ENCODE results near the gene TASP1.
"Not testable (repeated sequence)": the region's sequence is repeated elsewhere in the genome, so short reads cannot be mapped to it uniquely, and the experiment has no call there.

The TASP1 gene

GRCh38 chr20:13638496-13639149, at the start of gene TASP1:
TASP1 (minus strand) TSS chr20:13638932; CDS start chr20:13630078, 8,854 bp downstream.
- peak; percentile 89 for DNase-seq (ENCODE audit: low read depth)

DNA sequence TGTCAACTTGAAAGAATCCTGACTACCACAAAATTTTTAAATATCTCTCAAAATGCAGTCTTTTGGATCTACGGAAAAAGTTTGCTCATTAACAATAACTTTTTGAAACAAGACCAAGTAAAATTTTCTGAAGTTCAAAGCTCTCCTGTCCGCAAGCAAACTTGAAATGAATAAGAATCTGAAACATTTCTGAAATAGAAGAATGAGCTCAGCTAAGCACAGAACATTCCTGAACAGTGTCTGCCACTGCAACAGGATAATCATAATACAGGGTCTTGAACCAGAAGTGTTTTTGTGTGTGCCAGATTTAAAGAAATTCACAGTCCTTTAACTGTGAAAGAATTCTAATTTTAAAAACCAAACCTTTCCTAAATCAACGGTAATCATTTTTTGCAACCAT, 49.1 kb upstream of the TASP1 start:
- no peak for DNase-seq (ENCODE audit: low read depth)

DNA sequence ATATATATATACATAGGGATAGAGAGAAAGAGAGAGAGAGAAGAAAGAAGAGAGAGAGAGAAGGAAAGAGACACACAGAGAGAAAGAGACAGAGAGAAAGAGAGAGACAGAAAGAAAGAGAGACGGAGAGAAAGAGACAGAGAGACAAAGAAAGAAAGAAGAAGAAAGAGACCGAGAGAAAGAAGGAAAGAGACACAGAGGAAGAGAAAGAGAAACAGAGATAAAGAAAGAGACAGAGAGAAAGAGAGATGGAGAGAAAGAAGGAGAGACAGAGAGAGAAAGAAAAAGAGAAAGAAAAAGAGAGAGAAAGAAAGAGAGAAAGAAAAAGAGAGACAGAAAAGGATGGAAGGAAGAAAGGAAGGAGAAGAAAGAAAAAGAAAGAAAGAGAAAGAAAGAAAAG, 46.9 kb upstream of the TASP1 start:
- no peak for DNase-seq (ENCODE audit: low read depth)

DNA sequence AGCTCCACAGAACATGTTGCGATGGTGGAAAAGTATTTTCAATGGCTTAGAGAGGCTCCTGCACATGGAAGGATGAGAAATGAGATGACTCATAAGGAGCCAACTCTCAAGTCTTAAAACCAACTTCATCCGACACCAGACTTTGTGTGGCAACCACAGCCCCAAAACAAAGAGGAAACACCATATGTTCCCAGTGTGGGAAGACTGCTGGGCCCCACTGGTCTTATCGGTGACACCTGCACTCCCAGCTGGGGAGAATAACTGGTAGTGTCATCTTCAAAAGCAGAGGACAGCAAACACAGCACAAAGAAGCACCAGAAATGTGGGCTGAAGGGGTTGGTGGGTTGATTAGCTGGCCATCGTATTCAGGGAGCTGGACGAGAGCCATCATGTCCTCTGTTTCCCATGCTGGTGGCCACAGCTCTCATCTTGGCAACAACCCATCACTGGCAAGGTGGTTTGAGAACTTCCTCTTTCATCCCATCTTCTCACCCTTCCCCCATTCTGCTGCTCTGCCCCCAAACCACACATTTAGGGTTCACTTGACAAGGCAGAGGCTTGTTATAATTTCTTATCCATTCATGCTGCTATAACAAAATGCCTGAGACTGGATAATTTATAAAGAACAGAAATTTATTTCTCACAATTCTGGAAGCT, 46.0 kb upstream of the TASP1 start:
- no peak for DNase-seq (ENCODE audit: low read depth)

DNA sequence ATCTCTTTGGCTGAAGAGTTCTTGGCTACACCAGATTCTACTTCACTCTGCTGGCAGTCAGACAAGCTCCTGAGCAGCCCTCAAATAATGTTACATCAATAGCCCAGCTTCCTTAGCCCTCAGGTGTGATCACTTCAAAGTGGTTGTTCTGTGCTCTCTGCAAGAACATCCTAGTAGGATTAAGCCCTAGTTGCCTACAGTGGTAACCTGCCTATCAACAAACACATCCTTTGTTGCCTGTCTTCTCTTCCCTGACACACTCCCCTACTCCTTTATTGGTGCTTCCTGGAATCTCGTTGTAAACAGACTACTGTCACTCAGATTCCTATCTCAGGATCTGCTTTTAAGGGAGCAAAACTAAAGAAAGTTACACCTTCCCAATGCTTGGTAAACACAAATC, 45.1 kb upstream of the TASP1 start:
- no peak for DNase-seq (ENCODE audit: low read depth)

GRCh38 chr20:13681248-13682125, 42.8 kb upstream of the TASP1 start:
- DNase-seq (ENCODE audit: low read depth), result no peak

GRCh38 chr20:13678944-13679343, 40.2 kb upstream of the TASP1 start:
- DNase-seq (ENCODE audit: low read depth), result no peak

DNA sequence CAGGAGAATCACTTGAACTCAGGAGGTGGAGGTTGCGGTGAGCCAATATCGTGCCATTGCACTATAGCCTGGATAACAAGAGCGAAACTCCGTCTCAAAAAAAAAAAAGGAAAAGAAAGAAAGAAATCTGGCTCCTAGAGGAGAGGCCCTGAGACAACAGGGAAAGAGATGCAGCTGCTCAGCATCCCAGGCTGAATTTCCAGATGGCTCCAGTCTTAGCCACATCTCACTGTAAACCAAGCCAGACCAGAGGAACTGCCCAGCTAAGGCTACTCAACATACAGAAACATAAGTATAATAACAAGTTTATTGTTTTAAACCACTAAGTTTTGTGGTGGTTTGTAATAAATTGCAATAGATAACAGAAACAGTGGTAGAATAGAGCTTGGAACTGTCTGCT, 38.5 kb upstream of the TASP1 start:
- no peak for DNase-seq (ENCODE audit: low read depth)

- DNase-seq (ENCODE audit: low read depth), result no peak
Observed at GRCh38 chr20:13676682-13677081, 38.0 kb upstream of the TASP1 start.

GRCh38 chr20:13672690-13673089, 34.0 kb upstream of the TASP1 start:
- DNase-seq (ENCODE audit: low read depth), result no peak

DNA sequence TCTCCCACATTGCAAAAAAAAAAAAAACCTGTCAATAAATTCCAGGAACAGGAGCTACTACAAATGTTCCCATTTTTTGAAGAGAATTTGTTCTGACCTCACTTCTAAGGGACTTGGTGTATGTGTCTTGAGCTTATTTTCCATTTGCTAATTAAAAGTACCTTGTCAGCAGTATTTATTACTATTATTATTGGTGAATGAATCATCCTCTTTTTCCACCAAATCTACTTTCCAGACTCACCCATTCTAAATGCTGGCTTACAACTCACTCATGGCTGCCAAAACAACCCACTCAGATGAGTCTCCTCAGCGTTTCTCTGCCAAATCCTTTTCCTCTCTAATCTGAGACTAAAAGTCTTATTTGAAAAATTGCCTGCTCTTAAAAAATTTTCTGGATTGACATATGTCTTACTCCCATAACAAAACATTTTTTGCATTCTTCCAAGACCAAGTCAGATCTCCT, 33.2 kb upstream of the TASP1 start:
- no peak for DNase-seq (ENCODE audit: low read depth)

- DNase-seq (ENCODE audit: low read depth), result no peak
Observed at GRCh38 chr20:13671512-13671911, 32.8 kb upstream of the TASP1 start.

- no peak for DNase-seq (ENCODE audit: low read depth)
Observed at GRCh38 chr20:13670160-13670559, 31.4 kb upstream of the TASP1 start.

DNA sequence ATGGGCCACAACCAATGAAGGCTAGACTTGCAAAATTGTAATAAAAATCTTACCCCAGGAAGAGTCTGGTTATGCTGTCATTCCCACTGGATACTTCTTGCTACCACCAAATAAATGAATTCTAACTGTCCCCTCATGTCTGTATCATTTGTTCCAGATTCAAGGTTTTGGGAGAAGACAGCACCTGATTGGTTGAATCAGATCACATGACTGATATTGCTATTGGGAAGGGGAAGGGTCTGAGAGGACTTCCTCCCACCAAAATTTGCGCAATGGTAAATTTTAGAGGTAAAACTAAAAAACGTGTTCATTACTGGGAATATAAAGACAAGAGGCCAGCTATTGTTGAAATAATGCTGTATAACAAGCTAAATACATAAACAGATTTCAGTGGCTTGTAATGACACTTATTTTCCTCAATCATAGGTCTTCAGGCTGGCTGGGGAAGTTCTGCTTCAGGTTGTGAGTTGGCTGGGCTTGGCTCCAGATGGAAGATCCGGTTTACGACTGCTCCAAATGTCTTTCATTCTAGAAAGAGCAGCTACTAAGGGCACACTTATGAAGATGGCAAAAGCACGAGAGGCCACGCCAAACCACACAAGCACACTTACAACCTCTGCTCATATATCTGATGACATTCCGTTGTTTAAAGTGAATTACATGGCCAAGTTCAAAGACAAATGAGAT, 27.1 kb upstream of the TASP1 start:
- DNase-seq (ENCODE audit: low read depth), result no peak

DNA sequence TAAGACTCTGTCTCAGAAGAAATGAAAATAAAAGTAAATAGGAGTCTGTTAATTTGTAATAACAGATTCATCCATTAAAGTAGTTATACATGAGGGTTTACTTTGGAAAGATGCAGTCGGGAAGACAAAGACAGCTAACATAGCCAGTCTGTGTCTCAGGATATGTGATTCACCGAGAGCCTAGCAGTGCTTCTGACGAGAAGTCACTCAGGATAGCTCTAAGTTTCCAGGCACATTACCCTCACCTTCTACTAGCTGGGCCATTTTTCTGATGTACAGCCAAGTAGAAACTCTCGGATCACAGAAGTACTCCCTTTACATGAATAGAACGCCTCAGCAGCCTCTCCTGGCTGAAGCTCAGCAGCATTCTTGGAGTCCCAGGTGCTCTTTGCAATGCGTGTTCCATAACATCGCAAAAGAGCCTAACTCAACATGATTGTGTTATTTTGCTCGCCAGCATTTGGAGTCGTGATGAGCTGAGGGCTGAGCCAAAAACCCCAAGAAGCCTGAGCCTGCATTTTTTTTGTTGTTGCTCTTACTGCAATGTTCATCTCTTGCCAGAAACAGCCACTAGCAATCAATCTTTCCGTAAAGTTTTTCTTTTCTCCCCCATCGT, 22.4 kb upstream of the TASP1 start:
- DNase-seq (ENCODE audit: low read depth), result no peak

DNA sequence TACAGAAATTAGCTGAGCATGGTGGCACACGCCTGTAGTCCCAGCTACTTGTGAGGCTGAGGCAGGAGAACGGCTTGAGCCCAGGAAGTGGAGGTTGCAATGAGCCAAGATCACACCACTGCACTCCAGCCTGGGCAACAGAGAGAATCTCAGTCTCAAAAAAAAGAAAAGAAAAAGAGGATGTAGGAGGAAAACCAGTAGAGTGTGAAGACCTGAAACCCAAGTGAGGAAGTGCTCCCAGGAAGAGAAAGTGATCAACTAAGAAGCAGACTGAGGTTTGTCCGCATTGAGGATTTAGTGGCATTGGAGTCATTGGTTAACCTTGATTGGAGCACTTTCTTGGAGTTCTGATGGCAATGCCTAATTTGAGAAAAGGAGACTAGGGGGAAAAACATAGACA, 20.6 kb upstream of the TASP1 start:
- no peak for DNase-seq (ENCODE audit: low read depth)

DNA sequence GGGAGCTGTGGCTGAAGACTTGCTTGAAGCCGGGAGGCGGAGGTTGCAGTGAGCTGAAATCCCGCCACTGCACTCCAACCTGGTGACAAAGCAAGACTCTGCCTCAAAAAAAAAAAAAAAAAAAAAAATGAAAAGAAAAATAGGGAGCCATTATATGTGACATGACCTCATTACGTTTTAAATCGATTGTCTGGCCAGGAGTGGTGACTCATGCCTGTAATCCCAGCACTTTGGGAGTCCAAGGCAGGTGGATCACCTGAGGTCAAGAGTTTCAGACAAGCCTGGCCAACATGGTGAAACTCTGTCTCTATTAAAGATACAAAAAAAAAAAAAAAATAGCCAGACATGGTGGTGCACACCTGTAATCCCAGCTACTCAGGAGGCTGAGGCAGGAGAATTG, 19.3 kb upstream of the TASP1 start:
- not testable (repeated sequence) for DNase-seq (ENCODE audit: low read depth)

- DNase-seq (ENCODE audit: low read depth), result no peak
Observed at GRCh38 chr20:13656721-13657368, 18.1 kb upstream of the TASP1 start.

GRCh38 chr20:13654463-13655023, 15.8 kb upstream of the TASP1 start:
- DNase-seq (ENCODE audit: low read depth), result no peak

DNA sequence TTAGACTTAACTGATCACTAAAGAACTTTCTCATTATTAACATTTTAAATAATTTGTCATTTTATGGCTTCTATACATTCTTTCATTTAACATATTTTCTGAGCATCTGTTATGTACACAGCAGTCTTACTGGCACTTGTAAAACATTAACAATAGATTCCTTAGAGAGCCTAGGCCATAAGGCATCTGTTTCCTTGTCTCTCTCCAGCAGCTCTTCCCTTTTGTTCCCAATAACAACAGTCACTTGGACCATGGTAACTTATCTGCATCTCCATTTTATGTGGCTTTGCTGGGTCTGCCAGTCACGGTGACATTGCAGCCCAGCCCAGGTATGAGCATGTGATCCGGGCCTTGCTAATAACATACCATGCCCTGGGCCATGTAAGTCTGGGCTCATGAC, 11.7 kb upstream of the TASP1 start:
- DNase-seq (ENCODE audit: low read depth), result no peak
